ENCODE data around the gene CIDEB.

Gene CIDEB

GRCh38 chr14:24323341-24323740, 15.6 kb upstream of the CIDEB start:
- Histone ChIP-seq H3K4me2 (ENCODE audit: low read depth, low read length, poor library complexity, severe bottlenecking) (no peak overlapping the region), H3K36me3 (ENCODE audit: low read length) (no peaks in the 10 kb centered on the region), H3K4me3 (ENCODE audit: insufficient read depth, low read length, poor library complexity, severe bottlenecking) (no peak overlapping the region), H3K9me2 (replicated peaks; ENCODE audit: insufficient read depth, low read length) (no peaks in the 10 kb centered on the region), H2AFZ (ENCODE audit: low read depth, low read length, severe bottlenecking) (no peak overlapping the region), H3K9me3 (ENCODE audit: insufficient read depth, low read length) (no peaks in the 10 kb centered on the region), H4K20me1 (ENCODE audit: low read depth, low read length) (no peaks in the 10 kb centered on the region), H3K27ac (ENCODE audit: low read depth, low read length) (no peak overlapping the region), H3K27me3 (ENCODE audit: low read length) (no peaks in the 10 kb centered on the region), H3K79me2 (ENCODE audit: insufficient read depth, low read length) (no peaks in the 10 kb centered on the region), H3F3A (ENCODE audit: insufficient read depth) (no peaks in the 10 kb centered on the region), H3K9ac (ENCODE audit: low read length) (no peak overlapping the region)
- no peak for TF ChIP-seq CTCF (IDR thresholded peaks at IDR 0.05; ENCODE audit: insufficient read depth, low read length, poor library complexity, severe bottlenecking)
- no peak for TF ChIP-seq EZH2phosphoT487 (conservative IDR thresholded peaks at IDR 0.05; ENCODE audit: low read length)

- H3K27me3 ChIP-seq (ENCODE audit: low read length), result no peaks in the 10 kb centered on the region
- no peaks in the 10 kb centered on the region for H3F3A ChIP-seq (ENCODE audit: insufficient read depth)
- no peak overlapping the region for H3K4me3 ChIP-seq (ENCODE audit: insufficient read depth, low read length, poor library complexity, severe bottlenecking)
- H3K9me3 ChIP-seq (ENCODE audit: insufficient read depth, low read length), result no peaks in the 10 kb centered on the region
- no peaks in the 10 kb centered on the region for H3K9me2 ChIP-seq (replicated peaks; ENCODE audit: insufficient read depth, low read length)
- H3K36me3 ChIP-seq (ENCODE audit: low read length), result no peaks in the 10 kb centered on the region
- no peaks in the 10 kb centered on the region for H4K20me1 ChIP-seq (ENCODE audit: low read depth, low read length)
- no peaks in the 10 kb centered on the region for H3K79me2 ChIP-seq (ENCODE audit: insufficient read depth, low read length)
- H2AFZ ChIP-seq (ENCODE audit: low read depth, low read length, severe bottlenecking), result no peak overlapping the region
- TF ChIP-seq EZH2phosphoT487 (conservative IDR thresholded peaks at IDR 0.05; ENCODE audit: low read length) (no peak), CTCF (IDR thresholded peaks at IDR 0.05; ENCODE audit: insufficient read depth, low read length, poor library complexity, severe bottlenecking) (no peak)
- H3K4me2 ChIP-seq (ENCODE audit: low read depth, low read length, poor library complexity, severe bottlenecking), result no peak overlapping the region
- no peak overlapping the region for H3K27ac ChIP-seq (ENCODE audit: low read depth, low read length)
- H3K9ac ChIP-seq (ENCODE audit: low read length), result no peak overlapping the region
Measured at GRCh38 chr14:24322672-24323071, 14.9 kb upstream of the CIDEB start.

GRCh38 chr14:24321212-24321975, 13.6 kb upstream of the CIDEB start:
- H3K4me3 ChIP-seq (ENCODE audit: insufficient read depth, low read length, poor library complexity, severe bottlenecking), result no peak overlapping the region
- H4K20me1 ChIP-seq (ENCODE audit: low read depth, low read length), result no peaks in the 10 kb centered on the region
- no peaks in the 10 kb centered on the region for H3K9me2 ChIP-seq (replicated peaks; ENCODE audit: insufficient read depth, low read length)
- H3K36me3 ChIP-seq (ENCODE audit: low read length), result no peaks in the 10 kb centered on the region
- no peak overlapping the region for H3K4me2 ChIP-seq (ENCODE audit: low read depth, low read length, poor library complexity, severe bottlenecking)
- H3K9me3 ChIP-seq (ENCODE audit: insufficient read depth, low read length), result no peaks in the 10 kb centered on the region
- H3K27me3 ChIP-seq (ENCODE audit: low read length), result no peaks in the 10 kb centered on the region
- H3K79me2 ChIP-seq (ENCODE audit: insufficient read depth, low read length), result no peaks in the 10 kb centered on the region
- no peak overlapping the region for H2AFZ ChIP-seq (ENCODE audit: low read depth, low read length, severe bottlenecking)
- no peak overlapping the region for H3K27ac ChIP-seq (ENCODE audit: low read depth, low read length)
- no peaks in the 10 kb centered on the region for H3F3A ChIP-seq (ENCODE audit: insufficient read depth)
- TF ChIP-seq CTCF (IDR thresholded peaks at IDR 0.05; ENCODE audit: insufficient read depth, low read length, poor library complexity, severe bottlenecking), result no peak
- no peak overlapping the region for H3K9ac ChIP-seq (ENCODE audit: low read length)
